Measurements from ENCODE around the gene DCAF5.
A peak's percentile ranks its signal among the peaks of the same experiment; 100 is the strongest.
"Not testable (repeated sequence)": the region's sequence is repeated elsewhere in the genome, so short reads cannot be mapped to it uniquely, and the experiment has no call there.

Gene DCAF5

GRCh38 chr14:69068744-69069421 is 84.0 kb downstream of the DCAF5 start:
- TF ChIP-seq MAX (IDR thresholded peaks at IDR 0.05; ENCODE audit: low read depth, low read length) (peak; percentile 40; the same call in 1 of the 2 replicates), POLR2A (IDR thresholded peaks at IDR 0.05; ENCODE audit: extremely low read depth, insufficient read length) (no peak), MYC (IDR thresholded peaks at IDR 0.05; ENCODE audit: low read depth, low read length) (0 out of 2 replicates have a peak, but pooled peaks have one; percentile 26)
- H3K4me3 ChIP-seq (ENCODE audit: low read depth, low read length), result no peak overlapping the region
- peak; percentile 31 for DNase-seq (ENCODE audit: low read depth)

- DNase-seq (ENCODE audit: low read depth), result no peak
- TF ChIP-seq MYC (IDR thresholded peaks at IDR 0.05; ENCODE audit: low read depth, low read length), result no peak
- TF ChIP-seq CTCF (IDR thresholded peaks at IDR 0.05; ENCODE audit: low read depth, low read length), result no peak
- no peak for TF ChIP-seq POLR2A (IDR thresholded peaks at IDR 0.05; ENCODE audit: extremely low read depth, insufficient read length)
- no peak for TF ChIP-seq MAX (IDR thresholded peaks at IDR 0.05; ENCODE audit: low read depth, low read length)
- no peak overlapping the region for H3K4me3 ChIP-seq (ENCODE audit: low read depth, low read length)
Measured at GRCh38 chr14:69066396-69067171, 86.3 kb downstream of the DCAF5 start.

GRCh38 chr14:69065934-69066333 is 87.0 kb downstream of the DCAF5 start:
- not testable (repeated sequence) for DNase-seq (ENCODE audit: low read depth); H3K4me3 ChIP-seq (ENCODE audit: low read depth, low read length)

- DNase-seq (ENCODE audit: low read depth), result no peak
- TF ChIP-seq MAX (IDR thresholded peaks at IDR 0.05; ENCODE audit: low read depth, low read length), result no peak
- no peak for TF ChIP-seq POLR2A (IDR thresholded peaks at IDR 0.05; ENCODE audit: extremely low read depth, insufficient read length)
- TF ChIP-seq MYC (IDR thresholded peaks at IDR 0.05; ENCODE audit: low read depth, low read length), result no peak
- no peak for TF ChIP-seq CTCF (IDR thresholded peaks at IDR 0.05; ENCODE audit: low read depth, low read length)
- H3K4me3 ChIP-seq (ENCODE audit: low read depth, low read length), result no peak overlapping the region
Measured at GRCh38 chr14:69064596-69064995, 88.3 kb downstream of the DCAF5 start.

- no peak for DNase-seq (ENCODE audit: low read depth)
- no peak overlapping the region for H3K4me3 ChIP-seq (ENCODE audit: low read depth, low read length)
- TF ChIP-seq POLR2A (IDR thresholded peaks at IDR 0.05; ENCODE audit: extremely low read depth, insufficient read length) (no peak), MAX (IDR thresholded peaks at IDR 0.05; ENCODE audit: low read depth, low read length) (no peak), CTCF (IDR thresholded peaks at IDR 0.05; ENCODE audit: low read depth, low read length) (no peak), MYC (IDR thresholded peaks at IDR 0.05; ENCODE audit: low read depth, low read length) (no peak)
Measured at GRCh38 chr14:69059658-69060623, 93.0 kb downstream of the DCAF5 start.

- DNase-seq (ENCODE audit: low read depth), result peak; percentile 24
Measured at GRCh38 chr14:69055999-69056788, 96.7 kb downstream of the DCAF5 start.

More at GRCh38 chr14:69055999-69056788, 96.7 kb downstream of the DCAF5 start:
- no peak overlapping the region for H3K4me3 ChIP-seq (ENCODE audit: low read depth, low read length)
- TF ChIP-seq MAX (IDR thresholded peaks at IDR 0.05; ENCODE audit: low read depth, low read length), result no peak
- TF ChIP-seq POLR2A (IDR thresholded peaks at IDR 0.05; ENCODE audit: extremely low read depth, insufficient read length), result no peak
- no peak for TF ChIP-seq MYC (IDR thresholded peaks at IDR 0.05; ENCODE audit: low read depth, low read length)
- no peak for TF ChIP-seq CTCF (IDR thresholded peaks at IDR 0.05; ENCODE audit: low read depth, low read length)

Measured in NB4 (cell line).